G401.6 (cell line): ENCODE data around the gene HOXD10.

Source experiments
- FAIRE-seq: peaks from 2 replicates; lab custom pipeline; 2012; peaks lifted over from hg19 to GRCh38; lab: Jason Lieb, UNC

The HOXD10 gene

DNA sequence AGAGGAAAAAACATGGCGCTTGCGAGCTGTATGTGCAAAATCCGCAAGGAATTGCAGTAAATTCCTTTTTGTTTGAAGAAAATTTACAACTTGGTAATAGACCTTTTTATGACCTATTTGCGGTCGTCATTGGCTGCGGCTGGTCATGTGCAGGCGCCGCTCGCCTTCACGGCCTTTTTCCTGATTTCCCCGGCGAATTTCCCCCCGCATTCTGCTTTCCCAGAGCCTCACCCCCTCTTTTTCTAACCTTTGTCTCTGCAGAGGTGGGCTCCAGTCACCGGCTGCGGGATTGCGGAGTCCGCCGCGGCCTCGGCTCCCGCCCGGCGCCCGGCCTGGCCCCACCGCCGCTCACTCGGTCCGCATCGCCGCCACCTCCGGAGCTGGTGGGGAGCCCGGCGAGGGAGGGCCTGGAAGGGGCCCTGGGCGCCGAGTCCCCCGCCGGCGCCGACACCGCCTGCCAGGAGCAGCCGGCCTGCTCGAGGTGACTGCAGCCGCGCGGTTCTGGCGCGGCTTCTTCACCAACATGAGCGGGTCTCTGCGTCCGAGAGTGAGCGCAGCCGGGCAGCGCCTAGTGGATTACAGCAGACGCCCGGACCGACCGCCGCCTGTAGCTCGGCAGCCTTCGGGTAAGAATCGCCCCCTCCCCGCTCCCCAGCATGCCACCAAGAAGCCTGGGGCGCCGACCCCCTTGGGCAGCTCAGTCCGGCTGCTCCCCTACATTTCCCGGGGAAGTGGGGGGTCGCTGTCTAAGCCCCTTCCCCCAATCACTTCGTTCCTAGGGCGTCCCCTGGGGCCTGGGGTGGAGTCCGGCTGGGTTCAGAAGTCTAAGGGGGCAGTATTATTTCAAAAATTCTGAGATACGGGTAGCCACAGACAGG lies 20.0 kb downstream of the HOXD10 start:
- FAIRE-seq: no peak

DNA sequence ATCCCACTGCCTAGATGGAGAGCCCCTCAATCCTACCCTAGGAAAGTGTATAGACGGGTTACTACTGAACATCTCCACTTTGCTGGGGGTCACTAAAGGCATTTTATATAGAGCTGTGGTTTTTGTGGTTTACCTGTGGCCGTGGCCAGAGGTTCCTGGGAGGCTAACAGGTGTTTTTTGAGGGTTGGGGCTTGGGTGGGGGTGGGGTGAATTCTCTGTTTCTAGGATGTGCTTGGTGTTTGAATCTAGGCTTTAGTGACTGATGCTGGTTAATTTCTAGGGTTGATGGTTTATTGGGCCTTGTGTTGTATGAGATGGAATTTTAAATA lies 20.6 kb downstream of the HOXD10 start:
- no peak for FAIRE-seq

DNA sequence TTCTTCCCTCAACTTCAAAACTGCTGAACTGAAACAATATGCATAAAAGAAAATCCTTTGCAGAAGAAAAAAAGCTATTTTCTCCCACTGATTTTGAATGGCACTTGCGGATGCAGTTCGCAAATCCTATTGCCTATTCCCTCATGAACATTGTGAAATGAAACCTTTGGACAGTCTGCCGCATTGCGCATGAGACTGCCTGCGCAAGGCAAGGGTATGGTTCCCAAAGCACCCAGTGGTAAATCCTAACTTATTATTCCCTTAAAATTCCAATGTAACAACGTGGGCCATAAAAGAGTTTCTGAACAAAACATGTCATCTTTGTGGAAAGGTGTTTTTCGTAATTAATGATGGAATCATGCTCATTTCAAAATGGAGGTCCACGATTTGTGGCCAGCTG lies 21.3 kb downstream of the HOXD10 start:
- FAIRE-seq: no peak

- no peak for FAIRE-seq
Measured at GRCh38 chr2:176138526-176138922, 21.9 kb downstream of the HOXD10 start.

- no peak for FAIRE-seq
Measured at GRCh38 chr2:176138923-176139660, 22.5 kb downstream of the HOXD10 start.

DNA sequence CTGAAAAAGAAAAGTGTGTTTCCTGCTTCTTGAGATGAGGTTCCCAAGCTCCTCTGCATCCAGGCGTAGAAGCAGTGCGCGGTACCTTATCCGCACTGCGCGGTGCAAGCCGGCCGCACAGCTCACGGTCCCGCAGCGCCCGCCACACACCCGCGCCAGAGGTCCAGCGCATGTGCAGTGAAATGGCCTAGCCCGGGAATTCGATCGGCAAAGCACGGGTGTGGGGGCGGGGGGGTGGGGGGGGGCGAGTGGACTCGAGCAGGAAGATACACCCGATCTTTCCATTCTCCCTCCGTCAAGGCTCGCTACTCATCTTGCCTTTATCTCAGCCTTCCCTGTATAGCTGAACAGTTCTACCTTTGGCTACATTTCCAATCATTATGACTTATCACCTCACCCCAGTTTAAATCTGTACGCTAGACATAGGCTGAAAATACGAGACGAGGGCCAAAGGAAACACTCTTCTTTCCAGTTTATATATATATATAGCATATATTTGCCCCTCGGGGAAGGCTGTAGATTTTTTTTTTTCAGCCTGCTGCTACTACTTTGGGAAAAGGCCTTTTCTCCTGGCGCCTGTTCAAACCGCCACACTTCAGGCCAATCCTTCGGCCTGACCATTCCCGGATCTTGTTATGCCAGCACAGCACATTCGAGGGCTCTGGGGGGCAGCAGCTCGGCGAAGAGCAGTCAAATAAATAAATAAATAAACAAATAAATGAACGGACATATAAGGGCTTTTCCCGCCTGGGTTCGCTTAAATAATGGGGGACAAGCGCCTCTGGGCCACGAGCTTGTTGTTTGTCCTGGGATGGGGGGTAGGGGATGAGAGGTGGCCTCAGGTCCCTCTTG lies 23.3 kb downstream of the HOXD10 start:
- no peak for FAIRE-seq

DNA sequence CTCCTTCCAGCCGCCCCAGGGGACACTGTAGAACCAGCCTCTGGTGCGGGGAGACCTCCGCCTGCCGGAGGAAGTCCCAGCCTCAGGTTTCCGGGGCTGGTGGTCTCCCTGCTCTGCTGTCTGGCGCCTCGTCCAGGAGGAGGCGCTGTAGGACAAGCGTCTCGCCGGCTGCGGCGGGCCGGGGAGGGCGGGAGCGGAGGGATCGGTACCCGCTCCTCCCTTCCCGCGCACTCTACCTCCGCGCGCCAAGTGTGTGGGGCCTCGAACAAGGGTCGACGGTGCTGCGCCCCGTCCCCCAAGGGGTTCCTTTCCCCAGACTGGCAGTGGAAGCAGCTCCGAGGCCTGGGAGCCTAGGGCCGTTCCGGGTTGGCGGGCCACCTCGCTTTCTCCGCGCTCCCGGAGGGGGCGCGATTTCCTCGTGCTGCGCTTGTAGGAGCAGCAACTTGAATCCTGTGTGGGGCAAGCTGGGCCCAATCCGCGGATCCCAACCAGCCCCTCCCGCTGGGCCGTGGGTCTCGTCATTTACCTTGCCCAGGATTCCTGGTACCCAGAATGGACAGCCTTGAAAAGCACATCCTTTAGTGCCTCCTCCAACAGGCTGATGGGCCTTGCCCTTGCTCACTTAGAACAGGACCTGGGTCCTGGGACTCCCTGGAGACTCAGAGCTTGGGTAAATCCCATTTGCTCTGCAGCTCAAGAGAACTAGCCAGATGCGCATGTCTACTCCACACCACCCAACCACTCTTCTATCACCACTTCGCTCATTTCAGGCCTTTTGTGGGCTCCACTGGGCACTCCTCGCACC lies 24.1 kb downstream of the HOXD10 start:
- FAIRE-seq: no peak

DNA sequence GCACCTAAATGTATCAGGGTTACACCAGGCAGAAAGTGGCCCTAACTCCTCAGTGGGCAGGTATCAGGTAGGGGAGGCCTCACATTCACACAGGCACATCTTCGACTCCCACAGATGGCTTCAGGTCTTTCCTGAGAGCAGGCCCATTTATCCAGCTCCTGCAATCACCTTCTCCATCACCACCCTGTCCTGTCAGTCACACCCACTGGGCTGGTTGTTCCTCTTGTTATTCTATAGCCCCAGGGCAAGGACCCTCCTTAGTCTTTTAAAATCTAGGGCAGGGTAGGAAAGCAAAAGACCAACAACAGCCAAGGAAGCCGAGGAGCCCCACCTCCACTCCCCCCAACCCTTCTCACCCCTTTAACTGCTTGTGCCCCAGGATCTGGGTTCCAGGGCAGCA lies 25.7 kb downstream of the HOXD10 start:
- no peak for FAIRE-seq

DNA sequence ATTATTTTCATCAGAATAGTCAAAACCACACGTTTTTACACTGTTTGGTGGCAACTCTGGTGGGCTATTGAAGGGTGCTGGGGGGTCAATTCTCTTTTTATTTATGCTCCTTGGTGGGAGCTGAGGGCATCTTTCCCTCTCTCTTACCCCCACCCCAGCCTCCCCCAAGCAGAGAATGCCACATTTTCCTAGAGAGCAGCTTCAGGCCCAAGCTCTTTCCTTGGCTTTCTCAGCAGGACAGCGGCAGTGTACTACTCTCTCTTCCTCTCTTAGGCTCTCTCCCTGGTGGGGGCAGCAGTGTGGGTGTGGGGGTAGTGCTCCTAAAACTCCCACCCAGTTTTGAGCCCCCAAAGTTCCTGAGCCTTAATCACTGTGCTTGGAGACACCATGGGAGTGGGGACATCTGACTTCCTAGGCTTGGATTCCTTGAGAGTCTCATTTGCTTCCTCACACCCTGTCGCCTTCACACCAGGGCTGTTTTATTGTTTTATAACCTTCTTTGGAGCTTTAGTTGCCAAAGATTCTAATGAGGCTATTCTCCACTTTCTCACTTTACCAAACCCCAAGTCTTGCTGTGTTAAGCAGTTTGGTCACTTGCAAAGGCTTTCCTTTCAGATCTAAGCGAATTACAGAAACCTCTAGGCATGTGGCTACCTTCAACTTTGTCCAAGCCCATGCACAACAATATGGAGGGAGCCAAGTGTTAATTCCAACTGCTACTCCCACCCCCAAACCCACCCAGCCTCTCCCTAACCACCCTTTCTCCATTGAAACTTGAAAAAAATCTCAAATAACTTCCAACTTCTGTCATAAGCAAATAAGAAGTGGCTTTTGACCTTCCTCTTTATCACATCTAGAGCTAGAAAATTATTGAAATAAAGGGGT lies 28.7 kb downstream of the HOXD10 start:
- no peak for FAIRE-seq

- FAIRE-seq: no peak
Measured at GRCh38 chr2:176146101-176146500, 29.5 kb downstream of the HOXD10 start.

- FAIRE-seq: no peak
Measured at GRCh38 chr2:176146645-176147044, 30.1 kb downstream of the HOXD10 start.

DNA sequence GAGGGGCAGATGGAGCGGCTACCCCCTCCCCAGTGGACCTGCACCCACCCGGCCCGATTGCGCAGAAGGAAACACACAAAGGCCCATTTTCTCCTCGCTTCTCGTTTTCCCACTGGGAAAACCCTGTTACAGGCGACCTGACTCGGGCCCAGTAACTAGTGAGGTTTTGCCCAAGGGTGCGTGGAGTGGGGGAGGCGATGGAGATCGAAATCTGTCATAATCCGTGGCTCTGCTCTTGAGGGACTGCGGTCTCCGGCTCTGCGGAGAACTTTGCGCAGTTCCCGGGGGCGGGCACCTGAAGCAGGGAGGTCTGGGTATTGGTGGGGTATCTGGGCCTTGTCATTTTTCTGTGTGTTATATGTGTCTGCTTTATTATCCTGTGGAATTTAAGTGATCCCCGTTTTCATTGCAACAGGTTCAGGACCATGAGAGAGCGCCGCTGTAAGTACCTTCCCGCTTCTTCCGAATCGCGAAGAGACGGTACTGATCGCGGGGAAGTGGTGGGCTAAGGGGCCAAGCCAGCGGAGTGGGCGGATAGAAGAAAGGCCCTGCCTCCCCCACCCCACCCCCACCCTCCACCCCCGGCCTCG lies 30.7 kb downstream of the HOXD10 start:
- FAIRE-seq: no peak

- FAIRE-seq: no peak
Measured at GRCh38 chr2:176147800-176148496, 31.4 kb downstream of the HOXD10 start.

DNA sequence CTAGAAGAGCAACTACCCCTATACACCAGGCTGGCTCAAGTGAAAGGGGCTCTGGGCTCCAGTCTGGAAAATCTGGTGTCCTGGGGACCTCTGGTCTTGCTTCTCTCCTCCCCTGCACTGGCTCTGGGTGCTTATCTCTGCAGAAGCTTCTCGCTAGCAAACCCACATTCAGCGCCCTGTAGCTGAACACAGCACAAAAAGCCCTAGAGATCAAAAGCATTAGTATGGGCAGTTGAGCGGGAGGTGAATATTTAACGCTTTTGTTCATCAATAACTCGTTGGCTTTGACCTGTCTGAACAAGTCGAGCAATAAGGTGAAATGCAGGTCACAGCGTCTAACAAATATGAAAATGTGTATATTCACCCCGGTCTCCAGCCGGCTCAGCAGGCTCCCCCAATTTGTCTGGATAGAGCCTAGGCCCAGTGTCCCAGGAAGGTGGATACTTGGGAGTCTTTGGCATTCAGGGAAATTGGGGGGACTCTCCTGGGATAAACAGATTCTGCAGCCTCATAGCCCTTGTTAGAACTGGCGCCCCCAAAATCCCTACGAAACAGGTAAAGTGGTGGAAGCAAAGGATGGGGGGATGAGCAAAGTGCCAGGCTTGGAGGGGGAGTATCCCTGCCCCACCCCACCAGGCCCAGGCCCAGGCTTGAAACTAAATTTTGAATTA lies 32.3 kb downstream of the HOXD10 start:
- FAIRE-seq: no peak

GRCh38 chr2:176149481-176149938 lies 32.9 kb downstream of the HOXD10 start:
- FAIRE-seq: no peak

- no peak for FAIRE-seq
Measured at GRCh38 chr2:176149939-176150583, 33.5 kb downstream of the HOXD10 start.

DNA sequence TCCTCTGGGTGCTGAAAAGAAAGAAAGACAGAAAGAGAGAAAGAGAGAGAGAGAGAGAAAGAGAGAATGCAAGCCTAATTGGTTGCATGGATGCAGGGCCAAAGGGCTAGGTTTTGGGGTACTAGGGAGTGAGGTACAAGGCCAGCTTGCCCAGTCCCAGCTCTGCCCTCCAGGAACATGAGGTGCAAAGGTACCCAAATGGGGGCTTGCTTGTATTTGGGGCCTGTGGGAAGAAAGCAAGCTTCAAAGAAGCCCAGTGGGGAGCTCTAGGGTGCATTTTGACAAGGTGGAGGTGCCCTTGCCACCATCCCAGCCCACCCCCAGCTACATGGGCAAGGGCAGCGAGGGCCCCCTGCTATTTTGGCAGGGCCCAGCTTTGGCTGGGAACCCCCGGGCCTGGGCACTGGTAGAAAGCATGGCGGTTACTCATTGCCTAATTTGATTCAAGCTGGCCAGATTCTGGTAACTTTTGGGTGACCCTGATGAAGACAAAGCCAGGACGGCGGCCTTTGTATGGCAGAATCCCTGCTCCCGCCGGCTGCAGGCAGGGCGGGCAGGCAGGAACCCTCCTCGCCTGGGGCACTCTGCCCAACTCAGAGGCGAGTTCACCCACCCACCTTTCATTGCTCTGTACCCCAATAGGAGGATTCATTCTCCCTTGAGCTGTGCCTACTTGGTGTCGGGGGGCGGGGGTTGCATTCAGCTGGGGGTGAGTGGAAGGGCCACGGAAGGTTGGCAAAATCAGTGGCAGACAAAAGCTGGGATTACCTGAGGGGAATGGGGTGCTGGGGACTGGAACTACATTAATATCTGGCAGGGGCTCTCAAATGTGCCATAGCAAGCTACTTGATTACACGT lies 34.2 kb downstream of the HOXD10 start:
- FAIRE-seq: no peak
